NCI-H460 (cell line): ENCODE data around the gene SCP2. TPM values are rescaled to one million over a fixed set of nuclear protein-coding genes. Genes with fewer than 3 reads are reported as not detected.

Experiments used
- DNase-seq: peaks from one replicate; pipeline ENCODE4 v3.0.0-alpha.2; 2016; ENCODE audit warnings: low read depth; ENCODE audit errors: extremely low read depth
- total RNA-seq: library from RNA; depleted of rRNA; stranded (reverse); fragments of >200 nt; shearing (Covaris generic); gene quantifications from 2 replicates; pipeline ENCODE4 v1.2.3, GENCODE V29; 2014

Gene SCP2
- total RNA-seq, 1 experiment from 2014 or later, result 35.2 TPM

DNA sequence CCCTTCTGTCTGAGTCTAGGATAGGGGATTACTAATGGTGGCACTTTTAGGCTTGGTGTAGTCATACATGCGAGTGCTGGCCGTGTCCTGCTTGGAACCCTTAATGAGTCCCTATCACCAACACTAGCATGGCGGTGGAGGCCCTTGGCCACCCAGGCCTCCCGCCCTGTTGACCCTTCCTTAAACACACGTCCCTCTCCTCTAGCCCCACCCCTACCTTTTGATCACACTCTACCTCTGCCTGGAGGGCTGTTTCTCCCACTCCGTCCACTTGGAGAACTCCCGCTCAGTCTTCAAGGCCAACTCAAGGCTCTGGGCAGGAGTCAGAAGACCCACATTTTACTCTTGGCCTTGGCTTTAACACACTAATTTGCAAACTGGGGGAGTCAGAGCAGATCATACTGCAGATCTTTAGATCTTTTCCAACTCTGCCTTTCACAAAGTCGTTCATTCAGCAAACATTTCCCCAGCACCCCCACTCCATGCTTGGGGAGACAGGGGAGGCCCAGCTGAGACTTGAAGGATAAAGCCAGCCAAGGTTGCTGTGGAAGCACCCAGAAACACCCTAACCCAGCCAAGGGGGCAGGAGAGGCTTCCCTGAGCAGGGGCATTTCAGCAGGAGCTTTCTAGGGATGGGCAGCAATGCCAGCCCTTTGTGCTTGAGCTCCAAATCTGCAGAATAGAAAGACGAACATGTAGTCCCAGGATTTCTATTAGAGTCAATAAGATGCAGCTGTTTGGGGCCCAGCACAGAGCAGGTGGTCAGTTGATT is 136.9 kb downstream of the SCP2 start:
- no peak for DNase-seq

DNA sequence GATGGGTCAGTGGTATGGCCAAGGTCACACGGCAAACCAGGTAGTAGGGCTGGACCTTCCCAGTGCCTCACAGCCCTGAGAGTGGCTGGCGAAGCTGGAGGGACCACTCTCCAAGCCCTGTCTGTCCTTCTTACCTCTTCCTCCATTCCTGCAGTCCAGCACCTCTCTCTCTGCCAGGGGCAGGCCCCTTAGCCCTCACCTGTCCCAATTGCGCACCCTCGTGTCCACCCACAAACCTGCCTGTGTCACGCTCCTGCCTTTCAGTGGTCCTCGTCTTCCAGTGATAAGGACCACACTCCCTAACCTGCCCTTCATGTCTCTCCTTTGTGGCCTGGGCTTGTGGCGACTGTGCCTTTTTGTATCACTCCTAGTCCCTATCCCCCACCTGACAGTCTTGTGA is 138.3 kb downstream of the SCP2 start:
- no peak for DNase-seq

DNA sequence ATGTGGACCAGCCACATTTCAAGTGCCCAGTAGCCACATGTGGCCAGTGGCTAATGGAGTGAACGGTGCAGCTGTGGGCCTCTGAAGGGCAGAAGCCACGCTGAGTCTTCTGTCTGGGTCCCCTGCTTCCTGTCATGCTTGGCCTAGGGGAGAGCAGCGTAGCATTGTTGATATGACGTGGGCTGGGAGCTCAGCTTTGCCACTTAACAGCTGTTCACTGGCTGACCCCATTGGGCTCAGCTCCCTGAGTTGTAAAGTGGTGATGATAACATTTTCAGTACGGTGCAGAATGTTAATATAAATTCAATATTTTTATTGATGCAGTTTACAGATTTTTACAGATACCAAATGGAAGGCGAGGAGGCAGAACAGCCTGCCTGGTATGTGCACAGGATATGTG is 139.4 kb downstream of the SCP2 start:
- DNase-seq, result no peak

DNA sequence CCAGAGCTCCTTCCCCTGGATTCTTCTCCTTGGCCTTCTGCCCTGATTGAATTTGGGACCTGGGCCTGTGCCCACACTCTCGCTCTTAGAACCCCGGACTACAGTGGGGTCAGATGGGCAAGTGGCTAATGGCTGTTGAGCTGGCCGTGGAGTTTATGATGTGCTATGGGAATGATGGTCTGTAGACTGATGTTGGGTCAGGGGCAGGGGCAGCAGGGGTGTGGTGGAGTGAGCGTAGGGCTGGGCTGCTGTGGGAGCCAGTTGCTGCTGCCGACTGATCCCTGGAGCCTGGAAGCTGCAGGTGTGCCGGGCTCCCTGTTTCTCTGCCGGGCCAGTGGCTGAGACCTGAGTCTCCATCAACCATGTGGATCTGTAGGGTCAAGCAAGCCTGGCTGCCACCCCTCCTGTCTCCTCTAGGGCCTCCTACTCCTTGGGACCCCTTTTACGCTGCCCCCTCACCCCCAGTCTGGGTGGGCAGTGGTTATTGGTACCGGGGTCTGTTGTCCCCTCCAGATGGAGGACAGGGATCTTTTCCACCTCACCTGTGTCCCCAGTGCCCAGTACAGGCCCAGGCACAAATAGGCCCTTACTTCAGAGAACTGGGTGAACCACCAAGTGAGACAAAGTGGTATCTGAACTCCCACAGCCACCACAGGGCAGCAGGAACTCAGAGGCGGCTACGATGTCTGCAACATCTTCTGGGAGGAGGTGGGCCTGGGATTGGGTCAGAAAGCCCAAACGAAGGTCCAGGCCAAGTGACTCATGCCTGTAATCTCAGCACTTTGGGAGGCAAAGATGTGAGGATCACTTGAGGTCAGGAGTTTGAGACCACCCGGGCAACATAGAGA is 140.0 kb downstream of the SCP2 start:
- no peak for DNase-seq

DNA sequence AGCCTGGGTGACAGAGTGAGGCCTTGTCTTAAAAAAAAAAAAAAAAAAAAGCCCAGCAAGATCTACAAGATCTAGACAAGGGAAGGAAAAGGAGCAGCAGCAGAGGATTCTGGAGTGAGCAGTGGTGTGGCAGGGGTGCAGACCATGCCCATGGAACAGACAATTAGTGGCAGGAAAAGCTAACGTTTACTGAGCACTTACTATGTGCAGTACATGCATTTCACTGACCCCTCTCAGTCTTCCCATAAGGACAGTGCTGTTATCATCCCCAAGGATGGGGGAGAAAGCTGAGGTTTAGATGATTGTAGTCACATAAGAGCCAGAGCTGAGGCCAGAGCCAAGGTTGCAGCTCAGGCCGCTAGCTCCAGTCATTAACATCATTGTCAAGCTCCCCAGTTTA is 140.8 kb downstream of the SCP2 start:
- DNase-seq, result no peak

DNA sequence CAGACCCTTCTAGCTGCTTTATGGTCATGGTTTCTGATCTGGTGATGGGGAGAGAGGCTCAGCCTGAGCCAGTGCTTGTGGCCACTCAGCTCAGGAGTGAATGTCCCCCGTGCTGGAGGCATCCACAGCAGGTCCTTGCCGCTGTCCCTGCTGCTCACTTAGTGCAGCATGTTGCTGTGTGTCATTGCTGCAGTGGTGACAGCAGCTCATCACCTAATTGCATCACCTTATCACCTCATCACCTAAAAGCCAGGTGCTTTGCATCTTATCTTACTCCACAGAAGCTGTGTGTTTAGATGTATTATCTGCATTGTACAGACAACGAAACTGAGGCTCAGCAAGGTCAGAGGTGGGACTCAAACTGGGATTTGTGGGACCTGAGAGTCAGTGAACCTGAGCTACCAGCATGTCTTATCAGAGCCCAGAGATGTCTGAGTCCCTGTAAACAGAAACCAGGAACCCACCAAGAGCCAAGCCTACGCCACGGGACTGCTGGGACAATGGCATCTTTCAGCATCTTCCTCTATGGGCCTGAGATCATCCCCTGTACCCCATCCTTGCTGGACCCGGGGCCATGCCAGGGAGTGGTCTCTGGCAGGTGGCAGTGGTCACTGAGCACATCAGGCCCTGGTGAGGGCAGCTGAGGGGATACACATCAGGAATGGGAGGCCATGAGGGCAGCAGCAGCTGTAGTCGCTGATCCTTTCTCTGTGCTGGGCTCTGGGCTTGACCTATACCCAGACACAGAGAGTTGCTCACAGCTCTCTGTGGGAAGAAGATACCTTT is 141.4 kb downstream of the SCP2 start:
- DNase-seq, result no peak

DNA sequence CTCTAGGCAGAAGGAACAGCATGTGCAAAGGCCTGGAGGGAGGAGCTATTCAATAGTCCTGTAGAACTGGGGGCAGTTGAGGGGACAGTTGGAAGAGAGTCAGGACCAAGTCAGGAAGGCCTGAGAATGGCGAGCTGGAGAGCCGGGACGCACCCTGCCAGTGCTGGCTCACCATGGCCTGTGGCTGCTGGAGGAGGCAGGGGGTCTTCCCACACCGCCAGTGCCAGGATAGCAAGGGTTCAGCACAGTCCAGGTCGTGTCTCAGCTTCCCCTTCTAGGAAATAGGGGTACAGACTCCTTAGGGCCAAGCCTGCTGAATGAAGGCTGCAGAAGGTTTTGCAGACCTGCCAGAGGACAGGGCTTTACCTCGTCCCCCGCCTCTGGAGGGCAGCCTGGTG is 142.2 kb downstream of the SCP2 start:
- no peak for DNase-seq

DNA sequence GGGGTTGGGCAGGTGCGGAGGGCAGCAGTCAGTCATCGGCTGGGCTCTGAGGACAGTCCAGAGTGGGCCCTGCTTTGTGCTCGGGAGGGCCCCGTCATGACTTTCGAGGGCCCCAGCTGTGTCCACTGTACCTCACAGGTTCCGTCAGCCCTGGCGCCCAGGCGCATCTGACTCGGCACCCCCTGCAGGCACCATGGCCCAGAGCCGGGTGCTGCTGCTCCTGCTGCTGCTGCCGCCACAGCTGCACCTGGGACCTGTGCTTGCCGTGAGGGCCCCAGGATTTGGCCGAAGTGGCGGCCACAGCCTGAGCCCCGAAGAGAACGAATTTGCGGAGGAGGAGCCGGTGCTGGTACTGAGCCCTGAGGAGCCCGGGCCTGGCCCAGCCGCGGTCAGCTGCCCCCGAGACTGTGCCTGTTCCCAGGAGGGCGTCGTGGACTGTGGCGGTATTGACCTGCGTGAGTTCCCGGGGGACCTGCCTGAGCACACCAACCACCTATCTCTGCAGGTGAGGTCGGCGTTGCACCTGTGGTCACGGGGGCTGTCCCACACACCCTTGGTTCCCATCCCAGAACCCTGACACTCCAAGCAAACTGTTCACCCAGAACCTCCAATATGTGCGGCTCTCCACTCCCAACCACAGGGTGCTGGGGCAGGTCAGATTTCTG is 142.7 kb downstream of the SCP2 start:
- no peak for DNase-seq

DNA sequence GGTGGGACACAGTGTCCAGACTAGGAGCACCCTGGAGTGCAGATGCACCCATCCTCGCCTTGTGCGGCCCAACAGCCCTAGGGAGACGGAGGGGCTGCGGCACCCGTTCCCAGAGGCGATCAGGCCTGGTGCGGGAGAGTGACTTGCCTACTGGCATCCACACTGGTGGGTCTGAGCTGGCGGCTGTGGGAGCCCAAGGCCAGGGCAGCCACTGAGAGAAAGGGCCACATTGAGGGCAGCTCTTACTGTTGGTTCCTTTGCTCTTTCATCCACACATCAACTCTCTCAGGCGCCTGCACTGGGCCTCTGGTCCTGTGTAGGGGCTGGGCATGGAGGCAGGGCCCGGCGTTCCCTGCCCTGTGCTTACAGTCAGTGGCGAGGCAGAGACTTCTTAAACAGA is 143.5 kb downstream of the SCP2 start:
- no peak for DNase-seq

DNA sequence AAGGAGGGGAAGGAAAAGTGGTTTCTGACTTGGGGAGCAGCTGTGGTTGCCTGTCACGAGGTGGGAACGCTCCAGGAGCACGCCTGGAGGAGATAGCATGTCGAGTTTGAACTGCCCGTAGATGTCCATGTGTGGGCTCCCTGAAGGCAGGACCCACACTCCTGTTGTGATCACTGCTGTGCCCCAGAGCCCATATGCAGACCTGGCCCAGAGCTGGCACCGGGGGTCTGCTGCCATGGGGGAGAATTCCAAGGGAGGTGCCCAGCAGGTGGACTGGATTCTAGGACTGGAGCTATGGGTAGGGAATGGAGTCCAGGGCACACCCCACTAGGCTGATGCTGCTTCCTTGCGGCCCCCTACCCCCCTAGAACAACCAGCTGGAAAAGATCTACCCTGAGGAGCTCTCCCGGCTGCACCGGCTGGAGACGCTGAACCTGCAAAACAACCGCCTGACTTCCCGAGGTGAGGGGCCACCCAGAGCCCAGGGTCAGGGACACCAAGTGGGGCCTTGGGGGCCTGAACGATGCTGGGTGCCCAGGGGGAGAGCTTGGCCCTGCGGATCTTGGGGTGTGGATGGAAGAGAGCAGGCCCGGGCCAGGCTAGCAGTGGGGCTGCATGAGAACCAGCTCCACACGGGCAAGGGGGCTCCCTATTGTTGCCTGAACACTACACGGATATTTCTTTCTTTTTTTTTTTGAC is 144.2 kb downstream of the SCP2 start:
- DNase-seq, result no peak

DNA sequence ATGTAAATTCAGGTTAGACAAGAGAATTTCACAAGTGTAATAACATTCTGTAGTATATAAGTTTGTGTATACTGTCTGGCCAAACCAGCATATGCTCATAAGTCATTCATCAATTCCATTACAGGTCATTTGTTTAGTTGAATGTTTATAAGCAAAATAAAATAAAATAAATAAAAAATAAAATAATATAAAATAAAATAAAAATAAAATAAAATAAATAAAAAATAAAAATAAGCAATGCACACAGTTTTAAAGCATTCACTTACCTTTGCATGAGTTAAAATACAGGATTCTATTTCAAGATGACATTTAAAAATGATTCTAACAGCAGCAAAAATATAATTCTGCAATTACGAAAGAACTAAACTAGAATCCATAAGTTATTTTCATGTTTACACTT is 144.8 kb downstream of the SCP2 start:
- no peak for DNase-seq

DNA sequence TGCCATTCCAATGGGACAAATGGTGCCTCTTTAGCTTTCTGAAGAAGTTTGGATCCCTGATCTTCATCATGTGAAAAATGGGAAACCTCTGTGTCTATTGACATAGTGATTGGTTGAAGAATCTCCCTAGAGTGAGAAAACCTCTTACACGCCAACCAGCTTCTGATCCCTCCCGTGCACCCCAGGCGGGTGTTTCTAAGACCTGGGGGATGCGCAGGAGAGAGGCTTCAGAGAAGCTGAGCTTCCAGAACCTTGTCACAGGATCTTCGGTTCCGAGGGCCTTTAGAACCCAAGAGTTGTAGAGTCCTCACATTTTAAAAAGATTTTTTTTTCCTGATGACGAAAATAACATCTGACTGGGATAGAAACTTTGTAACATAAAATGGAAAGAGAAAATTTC is 146.2 kb downstream of the SCP2 start:
- DNase-seq, result no peak

DNA sequence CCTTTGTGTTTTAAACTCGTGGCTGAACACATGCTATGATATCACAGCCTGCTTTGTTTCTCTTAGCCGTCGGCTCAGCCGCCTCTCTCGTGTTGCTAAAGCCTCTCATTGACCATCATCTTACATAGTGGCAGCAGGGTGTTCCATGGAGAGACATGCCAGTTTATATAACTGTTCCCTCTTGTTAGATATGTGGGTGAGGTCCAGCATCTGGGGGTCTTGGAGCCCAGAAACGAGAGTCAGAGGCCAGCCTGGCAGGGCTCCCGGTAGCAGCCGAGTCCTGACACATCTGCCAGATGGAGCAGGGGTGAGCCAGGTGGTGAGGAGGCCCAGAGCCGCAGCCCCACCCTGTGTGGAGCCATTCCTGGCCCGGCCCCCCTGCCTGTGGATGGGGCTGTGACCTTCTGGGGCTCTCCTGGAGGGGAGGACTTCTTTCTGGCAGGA is 146.8 kb downstream of the SCP2 start:
- DNase-seq, result no peak

DNA sequence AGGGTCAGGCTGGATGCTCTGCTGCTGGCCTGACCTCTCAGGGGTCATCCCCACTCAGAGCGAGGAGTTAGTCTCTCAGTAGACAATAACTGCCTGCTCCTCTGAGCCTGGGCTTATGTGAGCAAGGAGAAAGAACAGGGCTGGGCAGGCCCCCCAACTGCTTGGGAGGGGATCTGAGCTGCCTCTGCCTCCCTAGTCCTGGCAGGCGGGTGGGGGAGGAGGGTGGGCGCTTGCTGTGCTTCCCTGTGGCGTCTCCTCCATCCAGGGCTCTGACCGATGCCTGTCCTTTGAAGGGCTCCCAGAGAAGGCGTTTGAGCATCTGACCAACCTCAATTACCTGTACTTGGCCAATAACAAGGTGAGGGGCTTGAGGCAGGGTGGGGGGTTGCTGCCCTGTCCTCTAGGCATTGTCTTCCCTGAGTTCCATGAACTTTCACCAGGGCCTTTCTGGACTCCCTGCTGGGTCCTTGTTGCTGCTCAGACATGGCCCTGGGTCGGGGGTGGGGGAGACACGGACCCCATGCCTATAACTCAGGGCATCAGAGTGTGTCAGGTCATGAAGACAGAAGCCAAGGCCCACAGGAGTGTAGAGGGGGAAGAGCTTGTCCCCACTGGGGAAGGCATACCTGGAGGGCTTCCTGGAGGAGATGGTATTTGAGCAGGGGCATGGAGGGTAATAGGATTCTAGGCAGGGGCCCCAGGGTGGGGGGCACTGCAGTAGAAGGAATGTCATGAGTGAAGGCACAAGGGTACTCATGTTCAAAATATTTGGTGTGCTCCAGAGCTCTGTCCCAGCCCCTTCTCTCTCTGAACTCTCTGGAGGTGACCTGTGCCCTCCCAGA is 147.5 kb downstream of the SCP2 start:
- no peak for DNase-seq

DNA sequence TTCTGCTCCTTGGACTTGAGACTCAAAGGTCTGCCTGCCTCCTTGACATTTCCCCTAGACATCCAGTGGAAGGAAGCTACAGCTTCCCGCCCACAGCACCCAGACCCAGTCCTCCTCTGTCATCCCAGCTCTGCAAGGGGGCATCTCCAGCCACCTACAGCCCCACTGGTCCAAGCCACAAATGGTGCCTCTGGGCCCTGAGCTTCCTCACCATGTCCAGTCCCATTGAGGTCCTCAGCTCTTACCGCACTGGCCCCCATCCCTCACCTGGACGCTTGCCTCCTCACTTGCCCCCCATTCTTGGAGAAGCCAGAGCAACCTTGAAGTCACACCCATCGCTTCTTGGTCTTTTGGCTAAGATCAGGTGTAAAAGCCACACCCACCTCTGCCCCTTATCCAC is 148.1 kb downstream of the SCP2 start:
- no peak for DNase-seq

DNA sequence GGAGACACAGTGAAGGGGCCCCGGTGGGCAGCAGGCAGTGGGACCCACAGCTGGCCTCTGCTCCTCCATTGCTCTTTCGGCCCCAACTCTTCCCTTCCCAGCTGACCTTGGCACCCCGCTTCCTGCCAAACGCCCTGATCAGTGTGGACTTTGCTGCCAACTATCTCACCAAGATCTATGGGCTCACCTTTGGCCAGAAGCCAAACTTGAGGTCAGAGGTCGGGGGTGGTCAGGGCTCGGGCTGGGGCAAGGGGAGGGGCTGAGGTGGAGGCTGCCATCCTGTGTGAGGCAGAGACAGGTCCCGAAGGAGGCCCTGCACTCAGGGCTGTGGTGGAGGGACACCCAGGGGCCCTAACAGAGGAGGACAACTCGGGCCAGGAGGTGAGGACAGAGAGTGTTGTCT is 148.7 kb downstream of the SCP2 start:
- no peak for DNase-seq

DNA sequence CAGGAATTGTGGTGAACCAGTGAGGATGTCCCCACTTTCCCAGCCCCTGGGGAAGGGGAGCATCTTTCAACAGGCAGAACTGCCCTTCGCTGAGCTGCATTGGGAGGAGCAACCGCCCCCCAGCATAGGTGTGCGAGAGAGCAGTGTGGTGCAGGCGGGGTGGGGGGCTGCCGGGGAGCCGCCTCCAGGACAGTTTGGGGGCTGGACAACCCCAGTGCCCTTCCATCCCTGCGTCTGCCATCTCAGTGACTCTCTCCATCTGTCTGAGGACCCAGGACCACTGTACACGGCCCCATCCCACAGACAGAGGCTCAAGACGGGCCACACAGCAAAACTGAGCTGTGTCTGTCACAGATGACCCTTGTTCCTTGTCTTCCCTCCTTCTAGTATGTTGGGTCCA is 149.1 kb downstream of the SCP2 start:
- no peak for DNase-seq

DNA sequence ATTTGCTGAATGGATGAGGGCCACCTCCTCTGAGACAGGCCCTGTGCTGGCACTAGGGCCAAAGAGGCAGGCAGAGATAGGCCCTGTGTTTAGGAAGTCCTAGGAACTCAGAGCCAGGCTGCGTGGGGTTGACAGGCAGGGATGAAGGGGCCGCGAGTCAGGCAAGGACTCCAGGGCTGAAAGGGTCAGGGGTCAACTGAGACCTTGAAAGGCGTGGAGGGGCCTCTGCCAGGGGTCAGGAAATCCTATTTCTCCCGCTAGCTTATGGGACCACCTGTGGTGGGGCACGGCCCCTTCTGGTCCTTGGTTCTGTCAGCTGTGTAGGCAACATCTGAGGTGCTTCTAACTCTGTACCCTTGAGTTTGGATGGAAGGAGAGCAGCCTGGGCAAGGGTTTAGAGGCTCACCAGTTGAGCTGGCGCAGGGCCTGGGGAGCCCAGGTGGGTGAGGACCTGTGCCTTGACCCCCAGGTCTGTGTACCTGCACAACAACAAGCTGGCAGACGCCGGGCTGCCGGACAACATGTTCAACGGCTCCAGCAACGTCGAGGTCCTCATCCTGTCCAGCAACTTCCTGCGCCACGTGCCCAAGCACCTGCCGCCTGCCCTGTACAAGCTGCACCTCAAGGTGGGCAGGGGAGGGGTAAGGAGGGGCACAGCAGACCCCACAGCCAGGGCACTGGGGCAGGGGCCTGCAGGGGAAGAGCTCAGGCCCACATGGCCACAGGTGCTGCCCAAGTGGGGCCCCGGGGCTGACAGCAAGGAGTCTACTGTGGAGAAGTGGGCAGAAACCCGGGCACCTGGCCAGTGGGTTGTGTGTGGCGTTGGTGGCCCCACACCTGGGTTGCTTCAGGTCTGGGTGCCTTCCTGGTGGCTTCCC is 149.9 kb downstream of the SCP2 start:
- DNase-seq, result no peak
